Fibroblast of villous mesenchyme (primary cell): ENCODE measurements around the gene ZNF652. TPM values are rescaled to one million over a fixed set of nuclear protein-coding genes. Genes with fewer than 3 reads are reported as not detected.

Source experiments
- DNase-seq: peaks from one replicate; pipeline ENCODE4 v3.0.0-alpha.2; 2010; ENCODE audit warnings: low read depth
- H3K4me3 ChIP-seq: 2 replicates; pipeline ENCODE4 v1.5.1; 2011; ENCODE audit warnings: low read depth, mild to moderate bottlenecking, low read length
- CTCF ChIP-seq: IDR thresholded peaks from 2 replicates; pipeline ENCODE4 v1.5.1; 2012; ENCODE audit warnings: low read depth, mild to moderate bottlenecking, low read length; ENCODE audit not compliant: insufficient read depth
- total RNA-seq: library from RNA; depleted of rRNA; stranded (reverse); fragments of >200 nt; gene quantifications from 2 replicates; pipeline ENCODE4 v1.2.3, GENCODE V29; 2012

The ZNF652 gene
- total RNA-seq, 1 donor = 24.6 TPM

- no peak overlapping the region for H3K4me3 ChIP-seq
- DNase-seq = no peak
- no peak for TF ChIP-seq CTCF
These were observed 22.7 kb downstream of the ZNF652 start for GRCh38 chr17:49339354-49339753.

- H3K4me3 ChIP-seq = no peak overlapping the region
- TF ChIP-seq CTCF = no peak
- DNase-seq = no peak
These were observed 23.2 kb downstream of the ZNF652 start for GRCh38 chr17:49338883-49339282.

GRCh38 chr17:49337884-49338283 lies 24.2 kb downstream of the ZNF652 start:
- no peak overlapping the region for H3K4me3 ChIP-seq
- TF ChIP-seq CTCF = no peak
- DNase-seq = peak; percentile 62

- H3K4me3 ChIP-seq = no peak overlapping the region
- TF ChIP-seq CTCF = no peak
- DNase-seq = peak; percentile 68
These were observed 27.1 kb downstream of the ZNF652 start for GRCh38 chr17:49334744-49335512.

- DNase-seq = peak; percentile 57
- TF ChIP-seq CTCF = no peak
- no peak overlapping the region for H3K4me3 ChIP-seq
These were observed 28.2 kb downstream of the ZNF652 start for GRCh38 chr17:49333804-49334203.

GRCh38 chr17:49327835-49328784 lies 33.9 kb downstream of the ZNF652 start:
- no peak for TF ChIP-seq CTCF
- no peak for DNase-seq

More at GRCh38 chr17:49327835-49328784, 33.9 kb downstream of the ZNF652 start:
- no peak overlapping the region for H3K4me3 ChIP-seq
